ENCODE results near the gene MAP6D1.

Gene MAP6D1

GRCh38 chr3:183816681-183817510 lies 8.5 kb downstream of the MAP6D1 start:
- TF ChIP-seq Cebpa-rat (IDR thresholded peaks at IDR 0.05): no peak
- Histone ChIP-seq H3K27me3 (no peaks in the 10 kb centered on the region), H3K4me1 (no peaks in the 10 kb centered on the region), H3K36me3 (peaks cover 51% of the 10 kb centered on the region), H3K4me2 (no peak overlapping the region), H3K4me3 (no peak overlapping the region), H3K9ac (no peak overlapping the region), H3K27ac (no peak overlapping the region), H3K9me3 (no peaks in the 10 kb centered on the region), H4K20me1 (peaks cover 18% of the 10 kb centered on the region; the same call in 1 of the 2 replicates)

DNA sequence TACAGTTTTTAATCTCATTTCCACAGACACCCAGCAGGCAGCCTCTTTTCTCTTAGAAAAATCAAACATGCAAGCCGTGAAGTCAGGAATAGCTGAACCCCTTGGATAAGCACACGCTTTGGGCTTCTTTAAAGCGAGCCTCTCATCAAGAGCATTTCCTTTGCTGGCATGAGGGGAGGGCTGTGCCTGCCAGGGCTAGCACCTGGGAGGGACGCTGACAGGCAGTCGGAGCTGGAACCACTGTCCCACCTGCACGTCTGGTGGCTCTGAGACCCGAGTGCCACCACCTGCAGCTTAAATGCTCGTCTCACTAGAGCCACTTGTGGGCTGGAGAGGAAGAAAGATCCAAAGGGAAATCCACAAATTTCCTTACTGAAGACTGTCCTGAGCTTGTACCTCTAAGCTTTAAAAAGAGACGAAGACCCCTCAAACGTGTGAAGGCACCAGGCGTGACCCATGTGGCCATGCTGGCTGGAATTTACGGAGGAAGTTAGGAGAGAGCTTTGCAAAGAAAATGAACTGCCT lies 9.4 kb downstream of the MAP6D1 start:
- no peak overlapping the region for H3K27ac ChIP-seq
- H3K9ac ChIP-seq: no peak overlapping the region
- no peak overlapping the region for H3K4me3 ChIP-seq
- H3K36me3 ChIP-seq: peaks cover 60% of the 10 kb centered on the region
- no peak for TF ChIP-seq Cebpa-rat (IDR thresholded peaks at IDR 0.05)
- H3K4me2 ChIP-seq: no peak overlapping the region
- peaks cover 22% of the 10 kb centered on the region for H4K20me1 ChIP-seq
- H3K9me3 ChIP-seq: no peaks in the 10 kb centered on the region
- no peaks in the 10 kb centered on the region for H3K27me3 ChIP-seq
- no peaks in the 10 kb centered on the region for H3K4me1 ChIP-seq

DNA sequence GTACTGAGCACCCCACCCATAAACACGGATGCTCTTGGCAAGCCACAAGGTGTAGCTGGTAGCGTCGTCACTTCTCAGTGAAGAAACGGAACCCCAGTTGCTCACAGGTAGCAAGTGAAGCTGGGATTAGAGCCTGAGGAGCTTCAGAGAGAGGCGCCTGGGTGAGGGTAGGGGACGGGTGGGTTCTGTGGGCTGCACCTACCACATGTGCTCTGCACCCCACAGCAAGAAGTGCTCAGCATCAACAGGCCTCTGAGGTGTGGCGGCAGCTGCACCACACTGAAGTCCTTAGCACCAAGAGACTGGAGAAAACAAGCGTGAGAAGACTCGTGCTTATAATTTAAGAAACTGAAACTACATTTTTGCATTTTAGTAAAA lies 9.8 kb downstream of the MAP6D1 start:
- Histone ChIP-seq H3K4me3 (no peak overlapping the region), H3K4me2 (no peak overlapping the region), H3K9ac (no peak overlapping the region), H3K36me3 (peaks cover 64% of the 10 kb centered on the region), H3K9me3 (no peaks in the 10 kb centered on the region), H3K27ac (no peak overlapping the region), H3K27me3 (no peaks in the 10 kb centered on the region), H4K20me1 (peaks cover 25% of the 10 kb centered on the region), H3K4me1 (no peaks in the 10 kb centered on the region)
- TF ChIP-seq Cebpa-rat (IDR thresholded peaks at IDR 0.05): no peak

DNA sequence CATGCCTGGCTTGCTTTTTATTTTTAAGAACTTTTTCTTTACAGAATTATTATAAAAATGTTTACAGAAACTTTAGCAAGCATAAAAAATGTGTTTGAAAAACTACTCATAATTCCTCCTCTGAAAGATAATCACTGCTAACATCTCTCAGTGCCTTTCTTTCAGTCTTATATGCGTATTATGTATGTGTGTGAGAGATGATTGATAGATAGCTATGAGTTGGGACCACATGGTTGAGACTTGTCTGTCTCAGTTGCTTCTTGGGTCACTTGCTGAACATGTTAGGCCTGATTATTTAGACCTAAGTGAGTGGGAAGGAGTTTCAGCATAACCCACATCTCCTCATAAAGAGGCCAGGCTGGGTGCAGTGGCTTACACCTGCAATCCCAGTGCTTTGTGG lies 11.1 kb downstream of the MAP6D1 start:
- Histone ChIP-seq H4K20me1 (peaks cover 37% of the 10 kb centered on the region), H3K4me1 (no peaks in the 10 kb centered on the region), H3K4me3 (no peak overlapping the region), H3K4me2 (no peak overlapping the region), H3K27me3 (no peaks in the 10 kb centered on the region), H3K36me3 (peaks cover 78% of the 10 kb centered on the region), H3K27ac (no peak overlapping the region), H3K9ac (no peak overlapping the region), H3K9me3 (no peaks in the 10 kb centered on the region)
- no peak for TF ChIP-seq Cebpa-rat (IDR thresholded peaks at IDR 0.05)

DNA sequence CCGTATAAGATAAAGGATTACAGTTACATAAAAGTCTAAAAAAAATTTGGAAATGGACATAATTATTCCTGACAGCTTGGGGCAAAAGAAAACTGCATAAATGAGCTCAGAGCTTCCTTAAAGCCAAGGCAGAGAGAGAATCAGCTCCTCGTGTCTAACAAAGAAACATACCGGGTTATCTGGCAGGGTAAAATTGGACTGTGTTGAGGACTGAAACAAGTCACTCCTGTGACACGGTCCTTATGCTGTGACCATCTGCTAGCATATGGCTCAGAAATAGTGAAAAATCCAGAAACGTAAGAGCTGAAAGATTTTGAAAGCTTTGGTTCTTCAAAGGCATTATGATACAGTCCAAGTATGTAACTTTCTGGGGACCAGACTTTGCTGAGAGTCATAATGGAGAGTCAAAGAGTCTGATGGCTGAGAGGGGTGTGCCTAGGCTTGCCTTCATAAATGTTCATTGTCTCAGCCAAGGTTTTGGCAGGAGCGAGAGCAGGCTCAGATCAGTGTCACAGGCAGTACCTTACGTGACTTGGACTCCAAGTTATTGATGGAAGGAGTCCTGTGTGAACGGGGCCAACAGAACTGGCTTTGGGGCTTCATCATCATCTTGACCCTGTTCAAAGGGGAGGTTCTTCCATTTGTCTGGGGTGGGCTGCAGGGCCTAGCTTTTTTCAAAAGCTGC lies 12.5 kb downstream of the MAP6D1 start:
- Histone ChIP-seq H3K4me2 (no peak overlapping the region), H3K9ac (no peak overlapping the region), H3K27ac (peak overlapping the region; percentile 4; the same call in 1 of the 2 replicates), H3K4me3 (no peak overlapping the region), H3K27me3 (no peaks in the 10 kb centered on the region), H4K20me1 (peaks cover 37% of the 10 kb centered on the region), H3K9me3 (no peaks in the 10 kb centered on the region), H3K36me3 (peaks cover 90% of the 10 kb centered on the region), H3K4me1 (no peaks in the 10 kb centered on the region)
- TF ChIP-seq Cebpa-rat (IDR thresholded peaks at IDR 0.05): no peak

DNA sequence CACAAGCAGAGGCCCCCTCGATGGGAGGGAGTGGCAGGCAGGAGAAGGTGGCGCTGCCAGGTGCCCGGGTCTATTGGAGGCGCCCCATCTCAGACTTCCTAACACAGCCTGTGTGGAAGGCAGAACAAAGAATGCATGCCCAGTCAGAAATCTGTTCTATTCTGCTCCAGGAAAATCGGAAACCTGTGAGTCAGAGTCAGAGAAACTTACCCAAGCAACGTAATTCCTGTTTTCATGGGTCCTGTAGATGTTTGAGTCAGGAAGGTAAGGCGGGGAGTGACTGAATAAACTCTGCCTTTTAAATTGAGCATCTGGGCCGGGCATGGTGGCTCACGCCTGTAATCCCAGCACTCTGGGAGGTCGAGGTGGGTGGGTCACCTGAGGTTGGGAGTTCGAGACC lies 13.7 kb downstream of the MAP6D1 start:
- Histone ChIP-seq H3K27me3 (no peaks in the 10 kb centered on the region), H3K9me3 (no peaks in the 10 kb centered on the region), H3K9ac (no peak overlapping the region), H3K4me2 (no peak overlapping the region), H4K20me1 (peaks cover 37% of the 10 kb centered on the region), H3K4me3 (no peak overlapping the region), H3K36me3 (peaks cover 94% of the 10 kb centered on the region), H3K27ac (no peak overlapping the region), H3K4me1 (no peaks in the 10 kb centered on the region)
- TF ChIP-seq Cebpa-rat (IDR thresholded peaks at IDR 0.05): no peak

DNA sequence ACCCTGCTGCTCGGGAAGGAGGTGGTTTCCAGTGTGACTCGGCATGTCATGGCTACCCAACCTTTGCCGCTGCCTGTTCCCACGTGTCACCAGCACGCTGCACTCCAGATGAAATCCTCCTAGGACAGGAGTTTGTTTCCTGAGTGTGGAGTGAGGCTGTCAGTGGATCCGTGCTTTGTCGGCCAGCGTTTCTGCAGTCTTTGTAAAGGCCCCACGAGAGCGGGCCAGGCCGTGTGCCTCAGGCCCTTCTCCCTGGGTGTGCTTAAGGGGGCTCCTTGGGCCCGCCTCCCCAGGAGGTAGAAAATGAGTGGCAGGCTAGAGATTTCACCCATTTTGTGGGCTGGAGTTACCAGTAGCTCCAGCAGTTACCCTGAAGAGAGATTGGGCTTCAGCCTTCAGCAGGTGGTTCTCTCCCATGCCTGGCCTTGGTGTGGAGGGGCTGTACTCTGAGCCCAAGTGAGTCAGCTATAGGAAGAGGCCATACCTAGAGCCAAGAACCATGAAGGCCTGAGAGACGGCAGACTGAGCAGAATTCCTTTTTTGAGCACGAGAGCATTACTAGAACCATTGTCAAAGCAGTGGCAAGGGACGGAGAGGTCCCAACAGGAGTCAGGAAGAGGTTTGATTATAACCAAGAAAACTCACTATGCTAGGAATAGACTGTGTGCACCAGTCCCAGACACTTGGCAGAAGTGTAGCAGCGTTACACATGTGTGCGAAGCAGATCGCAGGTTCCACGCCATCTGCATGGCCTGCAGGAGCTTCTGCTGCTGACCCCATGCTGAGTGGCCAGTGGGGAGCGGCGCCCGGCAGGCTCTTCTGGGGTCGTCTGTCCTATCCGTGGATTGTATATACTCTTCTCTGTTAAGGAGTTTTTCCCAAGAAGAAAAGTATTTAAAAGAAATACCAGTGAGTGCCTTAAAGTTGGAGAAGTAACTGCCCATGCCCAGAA lies 14.5 kb downstream of the MAP6D1 start:
- no peaks in the 10 kb centered on the region for H3K4me1 ChIP-seq
- TF ChIP-seq Cebpa-rat (IDR thresholded peaks at IDR 0.05): no peak
- no peak overlapping the region for H3K27ac ChIP-seq
- H3K27me3 ChIP-seq: no peaks in the 10 kb centered on the region
- H3K4me2 ChIP-seq: no peak overlapping the region
- H3K36me3 ChIP-seq: peaks cover 94% of the 10 kb centered on the region
- no peaks in the 10 kb centered on the region for H3K9me3 ChIP-seq
- H4K20me1 ChIP-seq: peaks cover 44% of the 10 kb centered on the region
- no peak overlapping the region for H3K4me3 ChIP-seq
- no peak overlapping the region for H3K9ac ChIP-seq

DNA sequence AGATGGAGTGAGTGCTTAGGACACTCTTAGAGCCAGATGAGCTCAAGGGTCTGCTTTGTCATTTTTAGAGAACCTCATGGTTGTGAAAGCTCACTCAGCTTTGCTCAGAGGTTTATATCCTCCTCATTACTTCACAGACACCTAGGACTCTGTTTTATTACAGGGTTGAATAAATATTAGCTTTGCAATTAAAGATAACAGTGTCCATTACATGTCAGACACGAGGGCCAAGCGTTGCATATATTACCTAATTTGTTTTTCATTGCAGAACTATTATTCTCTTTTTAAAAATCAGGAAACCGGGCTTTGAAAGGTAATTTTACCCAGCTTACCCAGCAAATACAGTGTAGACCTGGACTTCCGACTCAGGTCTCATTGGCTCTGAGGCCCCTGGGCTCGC lies 16.1 kb downstream of the MAP6D1 start:
- no peak overlapping the region for H3K27ac ChIP-seq
- H3K27me3 ChIP-seq: no peaks in the 10 kb centered on the region
- H3K9me3 ChIP-seq: no peaks in the 10 kb centered on the region
- H4K20me1 ChIP-seq: peaks cover 38% of the 10 kb centered on the region
- no peak overlapping the region for H3K4me3 ChIP-seq
- H3K4me2 ChIP-seq: no peak overlapping the region
- H3K4me1 ChIP-seq: no peaks in the 10 kb centered on the region
- TF ChIP-seq Cebpa-rat (IDR thresholded peaks at IDR 0.05): no peak
- H3K36me3 ChIP-seq: peaks cover 94% of the 10 kb centered on the region
- no peak overlapping the region for H3K9ac ChIP-seq

DNA sequence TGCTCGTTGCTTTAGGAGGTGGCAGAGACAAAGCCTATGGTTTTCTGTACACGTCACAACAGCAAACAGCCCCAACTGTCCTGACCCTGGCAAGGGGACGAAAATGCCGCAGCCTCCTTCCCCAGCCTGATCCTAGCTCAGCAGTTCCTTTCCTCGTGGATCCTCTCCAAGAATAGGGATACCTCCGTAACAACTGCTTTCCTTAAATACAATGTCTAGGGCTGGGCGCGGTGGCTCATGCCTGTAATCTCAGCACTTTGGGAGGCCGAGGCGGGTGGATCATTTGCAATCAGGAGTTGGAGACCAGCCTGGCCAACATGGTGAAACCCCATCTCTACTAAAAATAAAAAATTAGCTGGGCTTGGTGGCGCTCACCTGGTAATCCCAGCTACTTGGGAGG lies 17.0 kb downstream of the MAP6D1 start:
- H3K9ac ChIP-seq: no peak overlapping the region
- no peaks in the 10 kb centered on the region for H3K4me1 ChIP-seq
- H3K27ac ChIP-seq: no peak overlapping the region
- no peak overlapping the region for H3K4me2 ChIP-seq
- no peaks in the 10 kb centered on the region for H3K9me3 ChIP-seq
- H3K36me3 ChIP-seq: peaks cover 100% of the 10 kb centered on the region
- H3K27me3 ChIP-seq: no peaks in the 10 kb centered on the region
- peaks cover 37% of the 10 kb centered on the region for H4K20me1 ChIP-seq
- no peak for TF ChIP-seq Cebpa-rat (IDR thresholded peaks at IDR 0.05)
- no peak overlapping the region for H3K4me3 ChIP-seq

Data from BLaER1 (cell line).